Caco-2 (cell line): ENCODE data around the gene MAP3K8. TPM values are rescaled to one million over a fixed set of nuclear protein-coding genes. Genes with fewer than 3 reads are reported as not detected.

Experiments used
- BruUV-seq: library from RNA; stranded (reverse); fragments of 400-500 nt; replicated peaks from 2 replicates; lab custom pipeline; 2021; lab: Mats Ljungman, UMichigan
- CTCF ChIA-PET: fragments of 300-600 bp; sonication (Branson Sonifier 250); formaldehyde crosslinking; loops from one replicate; lab custom pipeline; 2022; ENCODE audit warnings: antibody characterized with exemption; lab: Charles Lee
- POLR2A ChIA-PET: fragments of 300-600 bp; sonication (Branson Sonifier 250); formaldehyde crosslinking; loops from one replicate; lab custom pipeline; 2022; ENCODE audit warnings: antibody characterized with exemption; lab: Charles Lee
- DNase-seq, 2 experiments: peaks; one replicate each; pipeline versions ENCODE4 v3.0.0 to v3.0.0-alpha.2; 2020 to 2022
- H3K27me3 ChIP-seq: replicated peaks from 2 replicates; pipeline ENCODE4 v1.6.0; 2011; ENCODE audit warnings: low read length; ENCODE audit not compliant: control insufficient read depth, insufficient read depth
- H3K36me3 ChIP-seq: 2 replicates; pipeline ENCODE4 v1.5.1; 2011; ENCODE audit warnings: low read length; ENCODE audit not compliant: control insufficient read depth, insufficient read depth
- H3K4me1 ChIP-seq: fragments of 250-450 bp; sonication (Bioruptor Pico); 2 replicates; pipeline ENCODE4 v1.5.1; 2020; ENCODE audit warnings: mild to moderate bottlenecking
- H3K4me3 ChIP-seq: 2 replicates; pipeline ENCODE4 v1.5.1; 2011; ENCODE audit warnings: low read depth, mild to moderate bottlenecking, control low read depth, low read length
- H3K9me3 ChIP-seq: fragments of 250-450 bp; sonication (Bioruptor Pico); 2 replicates; pipeline ENCODE4 v1.5.1; 2020; ENCODE audit warnings: mild to moderate bottlenecking, moderate library complexity
- H3K27ac Mint-ChIP-seq: one replicate; pipeline ENCODE4 v1.8.0; 2022; ENCODE audit warnings: mixed read lengths; ENCODE audit not compliant: unreplicated experiment
- H3K27me3 Mint-ChIP-seq: one replicate; pipeline ENCODE4 v1.8.0; 2022; ENCODE audit warnings: mixed read lengths; ENCODE audit not compliant: insufficient read depth, unreplicated experiment
- H3K36me3 Mint-ChIP-seq: one replicate; pipeline ENCODE4 v1.8.0; 2022; ENCODE audit warnings: mild to moderate bottlenecking, mixed read lengths; ENCODE audit not compliant: insufficient read depth, unreplicated experiment
- H3K4me1 Mint-ChIP-seq: one replicate; pipeline ENCODE4 v1.8.0; 2022; ENCODE audit warnings: low read depth, mixed read lengths; ENCODE audit not compliant: unreplicated experiment
- H3K4me3 Mint-ChIP-seq: one replicate; pipeline ENCODE4 v1.8.0; 2022; ENCODE audit warnings: mild to moderate bottlenecking, moderate library complexity, mixed read lengths; ENCODE audit not compliant: unreplicated experiment
- H3K9me3 Mint-ChIP-seq: one replicate; pipeline ENCODE4 v1.8.0; 2022; ENCODE audit warnings: mixed read lengths; ENCODE audit not compliant: unreplicated experiment
- intact Hi-C: fragments of 100-400 bp; cut with micrococcal nuclease; formaldehyde crosslinking; loops from one replicate; pipeline ENCODE4 v1.10.0; 2022; ENCODE audit not compliant: unreplicated experiment
- total RNA-seq: library from RNA; stranded (reverse); gene quantifications from 2 replicates; pipeline ENCODE4 v1.2.3, GENCODE V29; 2022
- TF ChIP-seq, protein P1 (sequence below), 2 experiments: fragments of 200-600 bp in 1 of 2; IDR thresholded peaks; 1 replicate in 1 of 2; 2 replicates in 1 of 2; pipeline versions ENCODE4 v1.5.1 to v1.8.0; 2011 to 2022; ENCODE audit warnings: antibody characterized with exemption in 1 of 2, control low read depth in 1 of 2, inconsistent platforms in 1 of 2, low read depth in 1 of 2, low read length in 1 of 2, mild to moderate bottlenecking in 1 of 2, moderate library complexity in 1 of 2; ENCODE audit not compliant: insufficient read depth in 1 of 2, severe bottlenecking in 1 of 2, unreplicated experiment in 1 of 2

The MAP3K8 gene
- total RNA-seq, 1 experiment from 2014 or later, result 17.9 TPM

DNA sequence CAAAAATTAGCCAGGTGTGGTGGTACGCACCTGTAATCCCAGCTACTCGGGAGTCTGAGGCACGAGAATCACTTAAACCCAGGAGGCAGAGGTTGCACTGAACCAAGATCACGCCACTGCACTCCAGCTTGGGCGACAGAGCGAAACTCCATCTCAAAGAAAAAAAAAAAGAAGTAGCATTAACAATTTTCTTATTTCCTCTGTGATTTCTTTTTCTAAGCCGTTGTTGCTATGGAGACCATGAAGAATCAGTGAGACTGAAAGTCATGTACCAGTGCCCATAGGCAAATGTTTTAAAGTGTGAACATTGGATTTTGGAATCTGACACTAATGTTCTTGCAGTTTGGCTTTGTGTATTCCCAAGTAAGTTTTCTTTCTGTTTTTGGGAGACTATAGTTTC lies 18.4 kb upstream of the MAP3K8 start:
- CTCF ChIA-PET, result no interaction called here
- intact Hi-C loops, result no loop called here
- H3K9me3 ChIP-seq, result no peaks in the 10 kb centered on the region
- H3K4me1 ChIP-seq, result peaks cover 25% of the 10 kb centered on the region
- BruUV-seq, result no TSS peak
- Mint-ChIP-seq H3K4me1 (peaks cover 27% of the 10 kb centered on the region), H3K27me3 (no peaks in the 10 kb centered on the region), H3K9me3 (no peaks in the 10 kb centered on the region), H3K4me3 (no peak overlapping the region), H3K27ac (no peak overlapping the region), H3K36me3 (peaks cover 5% of the 10 kb centered on the region)
- no peaks in the 10 kb centered on the region for H3K36me3 ChIP-seq
- H3K27me3 ChIP-seq, result no peaks in the 10 kb centered on the region
- POLR2A ChIA-PET, result no interaction called here
- TF ChIP-seq, protein P1, sequence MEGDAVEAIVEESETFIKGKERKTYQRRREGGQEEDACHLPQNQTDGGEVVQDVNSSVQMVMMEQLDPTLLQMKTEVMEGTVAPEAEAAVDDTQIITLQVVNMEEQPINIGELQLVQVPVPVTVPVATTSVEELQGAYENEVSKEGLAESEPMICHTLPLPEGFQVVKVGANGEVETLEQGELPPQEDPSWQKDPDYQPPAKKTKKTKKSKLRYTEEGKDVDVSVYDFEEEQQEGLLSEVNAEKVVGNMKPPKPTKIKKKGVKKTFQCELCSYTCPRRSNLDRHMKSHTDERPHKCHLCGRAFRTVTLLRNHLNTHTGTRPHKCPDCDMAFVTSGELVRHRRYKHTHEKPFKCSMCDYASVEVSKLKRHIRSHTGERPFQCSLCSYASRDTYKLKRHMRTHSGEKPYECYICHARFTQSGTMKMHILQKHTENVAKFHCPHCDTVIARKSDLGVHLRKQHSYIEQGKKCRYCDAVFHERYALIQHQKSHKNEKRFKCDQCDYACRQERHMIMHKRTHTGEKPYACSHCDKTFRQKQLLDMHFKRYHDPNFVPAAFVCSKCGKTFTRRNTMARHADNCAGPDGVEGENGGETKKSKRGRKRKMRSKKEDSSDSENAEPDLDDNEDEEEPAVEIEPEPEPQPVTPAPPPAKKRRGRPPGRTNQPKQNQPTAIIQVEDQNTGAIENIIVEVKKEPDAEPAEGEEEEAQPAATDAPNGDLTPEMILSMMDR (IDR thresholded peaks at IDR 0.05; ENCODE audit: insufficient read depth in 1 of 2, low read depth in 1 of 2, low read length in 1 of 2, severe bottlenecking in 1 of 2, unreplicated experiment in 1 of 2), result no peak
- no peak for DNase-seq
- H3K4me3 ChIP-seq, result no peak overlapping the region

DNA sequence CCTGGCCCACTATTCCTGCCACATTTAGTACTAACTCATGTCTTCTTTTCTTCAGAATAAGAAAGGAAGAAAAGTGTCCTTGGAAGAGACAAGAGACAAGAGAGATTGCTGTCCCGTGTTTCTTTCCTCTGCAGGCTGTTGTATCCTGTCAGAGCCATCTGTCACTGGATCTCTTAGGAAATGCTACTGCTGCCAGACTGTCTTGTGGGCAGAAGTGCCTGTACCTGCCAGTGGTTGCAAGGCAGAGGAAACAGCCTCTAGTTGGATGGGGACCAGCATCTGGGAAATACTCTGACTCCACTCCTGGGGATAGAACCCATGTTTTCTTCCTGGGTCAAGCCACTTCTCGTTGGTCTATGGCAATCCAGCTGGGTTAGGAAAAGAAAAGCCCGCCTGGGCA lies 16.7 kb upstream of the MAP3K8 start:
- Histone ChIP-seq H3K36me3 (no peaks in the 10 kb centered on the region), H3K9me3 (no peaks in the 10 kb centered on the region), H3K4me3 (no peak overlapping the region), H3K27me3 (no peaks in the 10 kb centered on the region), H3K4me1 (peaks cover 30% of the 10 kb centered on the region)
- H3K36me3 Mint-ChIP-seq, result peaks cover 5% of the 10 kb centered on the region
- POLR2A ChIA-PET, result no interaction called here
- H3K4me3 Mint-ChIP-seq, result no peak overlapping the region
- H3K4me1 Mint-ChIP-seq, result peaks cover 29% of the 10 kb centered on the region
- H3K9me3 Mint-ChIP-seq, result no peaks in the 10 kb centered on the region
- DNase-seq, result no peak
- peak overlapping the region; percentile 91 for H3K27ac Mint-ChIP-seq
- BruUV-seq, result no TSS peak
- H3K27me3 Mint-ChIP-seq, result no peaks in the 10 kb centered on the region
- TF ChIP-seq, protein P1 (IDR thresholded peaks at IDR 0.05; ENCODE audit: insufficient read depth in 1 of 2, low read depth in 1 of 2, low read length in 1 of 2, severe bottlenecking in 1 of 2, unreplicated experiment in 1 of 2), result no peak
- intact Hi-C loops, result no loop called here
- CTCF ChIA-PET, result no interaction called here

DNA sequence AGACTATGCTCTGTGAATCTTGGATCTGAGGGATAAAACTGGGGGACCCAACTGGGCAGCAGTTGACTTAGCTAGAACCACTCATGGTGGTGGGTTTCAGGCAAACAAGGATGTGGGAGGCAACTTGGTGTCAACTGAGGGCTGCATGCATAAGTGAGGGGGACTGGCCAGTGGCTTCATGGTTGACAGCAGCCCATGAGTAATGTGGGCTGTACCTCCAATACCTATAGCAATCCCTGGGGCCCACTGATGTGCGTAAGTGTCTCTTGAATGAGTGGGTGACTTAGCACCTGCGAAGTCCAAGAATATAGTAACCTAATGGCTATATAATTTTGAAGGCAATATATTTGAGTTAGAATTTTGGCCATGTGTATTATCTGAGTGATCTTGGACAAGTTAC lies 13.7 kb upstream of the MAP3K8 start:
- Mint-ChIP-seq H3K27ac (peak overlapping the region; percentile 45), H3K27me3 (no peaks in the 10 kb centered on the region), H3K36me3 (peaks cover 13% of the 10 kb centered on the region), H3K4me1 (peaks cover 51% of the 10 kb centered on the region), H3K9me3 (no peaks in the 10 kb centered on the region), H3K4me3 (no peak overlapping the region)
- ChIA-PET CTCF (interaction anchor here (1.9 kb wide), 1 partner anchor 14 kb away, joined by 4 read pairs; the partner anchor contains the start of gene MAP3K8), POLR2A (no interaction called here)
- DNase-seq, result no peak
- Histone ChIP-seq H3K36me3 (no peaks in the 10 kb centered on the region), H3K9me3 (no peaks in the 10 kb centered on the region), H3K4me1 (peaks cover 56% of the 10 kb centered on the region), H3K4me3 (no peak overlapping the region), H3K27me3 (no peaks in the 10 kb centered on the region)
- BruUV-seq, result no TSS peak
- intact Hi-C loops, result no loop called here
- TF ChIP-seq, protein P1 (IDR thresholded peaks at IDR 0.05; ENCODE audit: insufficient read depth in 1 of 2, low read depth in 1 of 2, low read length in 1 of 2, severe bottlenecking in 1 of 2, unreplicated experiment in 1 of 2), result no peak
